HCT116 (cell line): Measurements from ENCODE around the gene CHTF18. TPM values are rescaled to one million over a fixed set of nuclear protein-coding genes. Genes with fewer than 3 reads are reported as not detected.

Experiments
- ATAC-seq: fragments of 200-7000 bp; cut with Tn5 transposase; 2 replicates; pipeline ENCODE4 v1.9.1; 2020; ENCODE audit warnings: mild to moderate bottlenecking, moderate library complexity
- BruUV-seq: library from RNA; stranded (reverse); fragments of 400-500 nt; replicated peaks from 2 replicates; lab custom pipeline; 2021; lab: Mats Ljungman, UMichigan
- CTCF ChIA-PET: fragments of 300-600 bp; sonication (Branson Sonifier 250); formaldehyde crosslinking; loops from one replicate; lab custom pipeline; 2021; ENCODE audit warnings: antibody characterized with exemption; lab: Charles Lee
- POLR2A ChIA-PET: fragments of 300-600, 350-600 bp; sonication (Branson Sonifier 250); formaldehyde crosslinking; loops from one replicate; lab custom pipeline; 2021; ENCODE audit warnings: antibody characterized with exemption; lab: Charles Lee
- RAD21 ChIA-PET, 2 experiments: fragments of 300-600 bp; sonication (Branson Sonifier 250); formaldehyde crosslinking; loops; one replicate each; lab custom pipeline; 2023; ENCODE audit warnings: low total read pairs in 2 of 2; ENCODE audit not compliant: uncharacterized antibody in 2 of 2, unreplicated experiment in 2 of 2, low non-redundant PET in 1 of 2; lab: Charles Lee
- DNase-seq: peaks from one replicate; pipeline ENCODE4 v3.0.0-alpha.2; 2010; ENCODE audit warnings: low read depth, low spot score
- H2AFZ ChIP-seq: fragments of 200-600 bp; shearing (Covaris generic), sonication (generic); 2 replicates; pipeline ENCODE4 v1.6.1; 2017; ENCODE audit warnings: low read depth, mixed run types, mixed read lengths, antibody characterized with exemption, low read length; ENCODE audit not compliant: poor library complexity, severe bottlenecking
- H3K27ac ChIP-seq: 2 replicates; pipeline ENCODE4 v1.5.1; 2012; ENCODE audit warnings: low read depth, low read length
- H3K27me3 ChIP-seq: fragments of 200-600 bp; sonication (generic); 2 replicates; pipeline ENCODE4 v1.6.1; 2016; ENCODE audit warnings: mixed run types, low read length, mixed read lengths; ENCODE audit not compliant: insufficient read depth
- H3K36me3 ChIP-seq, 2 experiments: fragments of 200-500 bp in 1 of 2; fragments of 200-600 bp in 1 of 2; sonication (Bioruptor generic) in 1 of 2; sonication (generic) in 1 of 2; 2 replicates each; pipeline versions ENCODE4 v1.5.1 to v1.6.1; 2014 to 2016; ENCODE audit warnings: low read length in 2 of 2, inconsistent platforms in 1 of 2, mixed read lengths in 1 of 2, mixed run types in 1 of 2; ENCODE audit not compliant: insufficient read depth in 2 of 2, control insufficient read depth in 1 of 2
- H3K4me1 ChIP-seq, 2 experiments: fragments of 200-600 bp in 1 of 2; sonication (generic) in 1 of 2; 2 replicates each; pipeline versions ENCODE4 v1.5.1 to v1.6.1; 2012 to 2017; ENCODE audit warnings: low read length in 2 of 2, inconsistent platforms in 1 of 2, mild to moderate bottlenecking in 1 of 2, mixed read lengths in 1 of 2, mixed run types in 1 of 2, moderate library complexity in 1 of 2; ENCODE audit not compliant: insufficient read depth in 2 of 2, control insufficient read depth in 1 of 2
- H3K4me2 ChIP-seq: fragments of 200-600 bp; sonication (generic); 2 replicates; pipeline ENCODE4 v1.6.1; 2017; ENCODE audit warnings: mixed run types, low read length, mixed read lengths
- H3K4me3 ChIP-seq, 2 experiments: fragments of 200-600 bp in 1 of 2; sonication (generic) in 1 of 2; replicated peaks in 1 of 2; 2 replicates each; pipeline ENCODE4 v1.5.1; 2011 to 2016; ENCODE audit warnings: low read length in 2 of 2, control low read depth in 1 of 2, low read depth in 1 of 2, mild to moderate bottlenecking in 1 of 2, mixed read lengths in 1 of 2, mixed run types in 1 of 2
- H3K79me2 ChIP-seq: fragments of 200-600 bp; sonication (generic); 2 replicates; pipeline ENCODE4 v1.6.1; 2017; ENCODE audit warnings: mild to moderate bottlenecking, mixed run types, low read length, moderate library complexity, mixed read lengths; ENCODE audit not compliant: insufficient read depth
- H3K9ac ChIP-seq: fragments of 200-600 bp; sonication (generic); 2 replicates; pipeline ENCODE4 v1.6.1; 2016; ENCODE audit warnings: low read length, mixed read lengths
- H3K9me2 ChIP-seq: fragments of 200-600 bp; sonication (generic), shearing (Covaris generic); 2 replicates; pipeline ENCODE4 v1.6.1; 2017; ENCODE audit warnings: mixed run types, mild to moderate bottlenecking, moderate library complexity; ENCODE audit not compliant: insufficient read depth
- H3K9me3 ChIP-seq, 2 experiments: fragments of 200-500 bp in 1 of 2; fragments of 200-600 bp in 1 of 2; sonication (Bioruptor generic) in 1 of 2; sonication (generic) in 1 of 2; 2 replicates each; pipeline ENCODE4 v1.6.1; 2014 to 2017; ENCODE audit warnings: low read length in 2 of 2, mixed read lengths in 2 of 2, inconsistent platforms in 1 of 2, low read depth in 1 of 2, mild to moderate bottlenecking in 1 of 2, mixed run types in 1 of 2, moderate library complexity in 1 of 2; ENCODE audit not compliant: control insufficient read depth in 1 of 2, insufficient read depth in 1 of 2
- H4K20me1 ChIP-seq: fragments of 200-600 bp; sonication (generic), shearing (Covaris generic); 2 replicates; pipeline ENCODE4 v1.6.1; 2017; ENCODE audit warnings: mixed run types, mild to moderate bottlenecking, moderate library complexity; ENCODE audit not compliant: insufficient read depth
- EGR1 ChIP-seq: IDR thresholded peaks from 2 replicates; pipeline ENCODE4 v1.6.1; 2012; ENCODE audit warnings: low read depth
- EZH2phosphoT487 ChIP-seq: fragments of 200-600 bp; IDR thresholded peaks from 2 replicates; pipeline ENCODE4 v1.6.1; 2018; ENCODE audit warnings: antibody characterized with exemption, borderline replicate concordance
- FOSL1 ChIP-seq: IDR thresholded peaks from 2 replicates; pipeline ENCODE4 v1.6.1; 2012; ENCODE audit warnings: low read depth
- POLR2A ChIP-seq: IDR thresholded peaks from 2 replicates; pipeline ENCODE4 v1.7.0; 2011; ENCODE audit warnings: borderline replicate concordance; ENCODE audit not compliant: insufficient read depth, insufficient read length; ENCODE audit errors: extremely low read depth
- POLR2AphosphoS5 ChIP-seq: IDR thresholded peaks from 2 replicates; pipeline ENCODE4 v1.6.1; 2011; ENCODE audit warnings: mild to moderate bottlenecking, low read depth, low read length, moderate library complexity
- SRF ChIP-seq: IDR thresholded peaks from 2 replicates; pipeline ENCODE4 v1.6.1; 2012; ENCODE audit warnings: low read depth
- intact Hi-C: fragments of 100-400 bp; cut with micrococcal nuclease; formaldehyde crosslinking; loops from 2 replicates; pipeline ENCODE4 v1.10.0; 2022
- total RNA-seq: library from RNA; stranded (reverse); gene quantifications from one replicate; pipeline ENCODE4 v1.2.1, GENCODE V29; 2021; ENCODE audit not compliant: unreplicated experiment
- TF ChIP-seq, protein P1 (sequence below), 3 experiments: fragments of 200-600 bp in 1 of 3; sonication (generic) in 1 of 3; IDR thresholded peaks in 2 of 3; conservative IDR thresholded peaks in 1 of 3; 2 replicates each; pipeline ENCODE4 v1.5.1; 2012 to 2017; ENCODE audit warnings: low read depth in 2 of 3, low read length in 2 of 3, antibody characterized with exemption in 1 of 3, borderline replicate concordance in 1 of 3, control low read depth in 1 of 3, mild to moderate bottlenecking in 1 of 3, mixed read lengths in 1 of 3, mixed run types in 1 of 3, moderate library complexity in 1 of 3; ENCODE audit not compliant: insufficient read depth in 1 of 3
- TF ChIP-seq, protein P2 (sequence below): IDR thresholded peaks from 2 replicates; pipeline ENCODE4 v1.6.1; 2012; ENCODE audit warnings: low read depth
- TF ChIP-seq, protein P3 (sequence below): IDR thresholded peaks from 2 replicates; pipeline ENCODE4 v1.6.1; 2012
- TF ChIP-seq, protein P4 (sequence below): IDR thresholded peaks from 2 replicates; pipeline ENCODE4 v1.6.1; 2012

Gene CHTF18
- total RNA-seq, 1 experiment from 2014 or later: 145 TPM

DNA sequence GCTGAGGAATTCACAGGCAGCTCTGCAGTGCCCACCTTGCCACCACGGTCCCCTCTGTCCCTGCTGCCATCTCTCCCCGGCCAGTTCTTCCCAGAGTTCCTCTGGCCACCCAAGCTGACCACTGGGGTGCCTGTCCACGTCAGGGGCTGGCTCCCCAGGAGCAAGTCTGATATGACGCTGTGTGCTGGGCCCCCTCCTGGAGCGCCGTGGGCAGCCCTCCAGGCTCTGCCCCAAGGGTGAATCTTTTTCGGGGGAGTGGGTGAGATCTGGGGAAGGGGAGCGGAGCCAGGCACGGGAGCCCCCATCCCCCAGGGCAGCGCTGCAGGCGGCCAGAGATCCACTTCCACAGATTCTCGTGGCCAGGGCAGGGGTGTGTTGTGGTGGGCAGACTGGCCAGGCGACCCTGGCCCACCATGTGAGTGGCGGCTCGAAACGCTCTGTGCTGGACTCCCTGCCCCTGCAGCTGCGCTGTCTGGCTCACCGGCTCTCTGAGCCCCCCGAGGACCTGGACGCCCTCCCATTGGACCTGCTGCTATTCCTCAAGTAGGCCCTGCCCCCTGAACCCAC, 24.2 kb upstream of the CHTF18 start:
- no peak for DNase-seq
- Histone ChIP-seq H3K9me3 (no peaks in the 10 kb centered on the region), H3K4me2 (no peak overlapping the region), H3K4me3 (no peak overlapping the region), H3K27me3 (no peaks in the 10 kb centered on the region), H3K27ac (peak overlapping the region; percentile 26; the same call in 1 of the 2 replicates), H3K79me2 (peaks cover 26% of the 10 kb centered on the region), H4K20me1 (no peaks in the 10 kb centered on the region), H3K4me1 (peaks cover 29 to 43% of the 10 kb centered on the region in 2 experiments), H3K9ac (no peak overlapping the region), H3K36me3 (peaks cover 7 to 11% of the 10 kb centered on the region in 2 experiments; a peak in 3 of 4 replicates), H2AFZ (no peak overlapping the region), H3K9me2 (no peaks in the 10 kb centered on the region)
- intact Hi-C loops: no loop called here
- ChIA-PET CTCF (no interaction called here), RAD21 (no interaction called here), POLR2A (no interaction called here)
- no peak for ATAC-seq
- no TSS peak for BruUV-seq
- TF ChIP-seq EGR1 (no peak), SRF (no peak), FOSL1 (no peak), EZH2phosphoT487 (no peak), POLR2AphosphoS5 (no peak), POLR2A (no peak)
- TF ChIP-seq, protein P1, sequence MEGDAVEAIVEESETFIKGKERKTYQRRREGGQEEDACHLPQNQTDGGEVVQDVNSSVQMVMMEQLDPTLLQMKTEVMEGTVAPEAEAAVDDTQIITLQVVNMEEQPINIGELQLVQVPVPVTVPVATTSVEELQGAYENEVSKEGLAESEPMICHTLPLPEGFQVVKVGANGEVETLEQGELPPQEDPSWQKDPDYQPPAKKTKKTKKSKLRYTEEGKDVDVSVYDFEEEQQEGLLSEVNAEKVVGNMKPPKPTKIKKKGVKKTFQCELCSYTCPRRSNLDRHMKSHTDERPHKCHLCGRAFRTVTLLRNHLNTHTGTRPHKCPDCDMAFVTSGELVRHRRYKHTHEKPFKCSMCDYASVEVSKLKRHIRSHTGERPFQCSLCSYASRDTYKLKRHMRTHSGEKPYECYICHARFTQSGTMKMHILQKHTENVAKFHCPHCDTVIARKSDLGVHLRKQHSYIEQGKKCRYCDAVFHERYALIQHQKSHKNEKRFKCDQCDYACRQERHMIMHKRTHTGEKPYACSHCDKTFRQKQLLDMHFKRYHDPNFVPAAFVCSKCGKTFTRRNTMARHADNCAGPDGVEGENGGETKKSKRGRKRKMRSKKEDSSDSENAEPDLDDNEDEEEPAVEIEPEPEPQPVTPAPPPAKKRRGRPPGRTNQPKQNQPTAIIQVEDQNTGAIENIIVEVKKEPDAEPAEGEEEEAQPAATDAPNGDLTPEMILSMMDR (IDR thresholded peaks at IDR 0.05 in 2 of 3, conservative IDR thresholded peaks at IDR 0.05 in 1 of 3; ENCODE audit: borderline replicate concordance in 1 of 3, insufficient read depth in 1 of 3, low read depth in 2 of 3, low read length in 2 of 3): no peak
- TF ChIP-seq, protein P2, sequence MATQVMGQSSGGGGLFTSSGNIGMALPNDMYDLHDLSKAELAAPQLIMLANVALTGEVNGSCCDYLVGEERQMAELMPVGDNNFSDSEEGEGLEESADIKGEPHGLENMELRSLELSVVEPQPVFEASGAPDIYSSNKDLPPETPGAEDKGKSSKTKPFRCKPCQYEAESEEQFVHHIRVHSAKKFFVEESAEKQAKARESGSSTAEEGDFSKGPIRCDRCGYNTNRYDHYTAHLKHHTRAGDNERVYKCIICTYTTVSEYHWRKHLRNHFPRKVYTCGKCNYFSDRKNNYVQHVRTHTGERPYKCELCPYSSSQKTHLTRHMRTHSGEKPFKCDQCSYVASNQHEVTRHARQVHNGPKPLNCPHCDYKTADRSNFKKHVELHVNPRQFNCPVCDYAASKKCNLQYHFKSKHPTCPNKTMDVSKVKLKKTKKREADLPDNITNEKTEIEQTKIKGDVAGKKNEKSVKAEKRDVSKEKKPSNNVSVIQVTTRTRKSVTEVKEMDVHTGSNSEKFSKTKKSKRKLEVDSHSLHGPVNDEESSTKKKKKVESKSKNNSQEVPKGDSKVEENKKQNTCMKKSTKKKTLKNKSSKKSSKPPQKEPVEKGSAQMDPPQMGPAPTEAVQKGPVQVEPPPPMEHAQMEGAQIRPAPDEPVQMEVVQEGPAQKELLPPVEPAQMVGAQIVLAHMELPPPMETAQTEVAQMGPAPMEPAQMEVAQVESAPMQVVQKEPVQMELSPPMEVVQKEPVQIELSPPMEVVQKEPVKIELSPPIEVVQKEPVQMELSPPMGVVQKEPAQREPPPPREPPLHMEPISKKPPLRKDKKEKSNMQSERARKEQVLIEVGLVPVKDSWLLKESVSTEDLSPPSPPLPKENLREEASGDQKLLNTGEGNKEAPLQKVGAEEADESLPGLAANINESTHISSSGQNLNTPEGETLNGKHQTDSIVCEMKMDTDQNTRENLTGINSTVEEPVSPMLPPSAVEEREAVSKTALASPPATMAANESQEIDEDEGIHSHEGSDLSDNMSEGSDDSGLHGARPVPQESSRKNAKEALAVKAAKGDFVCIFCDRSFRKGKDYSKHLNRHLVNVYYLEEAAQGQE: no peak
- TF ChIP-seq, protein P3, sequence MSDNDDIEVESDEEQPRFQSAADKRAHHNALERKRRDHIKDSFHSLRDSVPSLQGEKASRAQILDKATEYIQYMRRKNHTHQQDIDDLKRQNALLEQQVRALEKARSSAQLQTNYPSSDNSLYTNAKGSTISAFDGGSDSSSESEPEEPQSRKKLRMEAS: no peak
- TF ChIP-seq, protein P4, sequence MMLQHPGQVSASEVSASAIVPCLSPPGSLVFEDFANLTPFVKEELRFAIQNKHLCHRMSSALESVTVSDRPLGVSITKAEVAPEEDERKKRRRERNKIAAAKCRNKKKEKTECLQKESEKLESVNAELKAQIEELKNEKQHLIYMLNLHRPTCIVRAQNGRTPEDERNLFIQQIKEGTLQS: no peak
